SK-N-SH treated with all-trans-retinoic acid at 6 μM for 48 hours (cell line): ENCODE measurements around the gene ARID3B.

Experiments
- ARNTL ChIP-seq: fragments of 450-650 bp; formaldehyde crosslinking; IDR thresholded peaks from 2 replicates; pipeline ENCODE4 v1.5.0; 2020; ENCODE audit warnings: low read depth, mild to moderate bottlenecking, moderate library complexity, borderline replicate concordance
- BACH2 ChIP-seq: fragments of 250-450 bp; sonication (Bioruptor Pico); IDR thresholded peaks from 2 replicates; pipeline ENCODE4 v1.9.0; 2021; ENCODE audit warnings: mild to moderate bottlenecking, borderline replicate concordance
- CSRNP3 ChIP-seq: fragments of 250-450 bp; sonication (Bioruptor Pico); IDR thresholded peaks from 2 replicates; pipeline ENCODE4 v1.5.1; 2021; ENCODE audit warnings: mild to moderate bottlenecking, moderate library complexity
- ISL1 ChIP-seq: fragments of 250-450 bp; sonication (Bioruptor Pico); IDR thresholded peaks from 2 replicates; pipeline ENCODE4 v2.1.2; 2022; ENCODE audit warnings: mild to moderate bottlenecking, moderate library complexity
- OSR1 ChIP-seq: fragments of 250-450 bp; sonication (Bioruptor Pico); IDR thresholded peaks from 2 replicates; pipeline ENCODE4 v1.8.0; 2022; ENCODE audit warnings: moderate library complexity, mild to moderate bottlenecking, inconsistent platforms
- PATZ1 ChIP-seq: fragments of 250-450 bp; sonication (Bioruptor Pico); IDR thresholded peaks from 2 replicates; pipeline ENCODE4 v1.8.0; 2020; ENCODE audit warnings: mild to moderate bottlenecking, moderate library complexity, borderline replicate concordance
- POU6F1 ChIP-seq: fragments of 250-450 bp; sonication (Bioruptor Pico); IDR thresholded peaks from 2 replicates; pipeline ENCODE4 v1.8.0; 2021; ENCODE audit warnings: low read depth, mild to moderate bottlenecking, moderate library complexity, borderline replicate concordance
- PPARA ChIP-seq: fragments of 250-450 bp; sonication (Bioruptor Pico); IDR thresholded peaks from 2 replicates; pipeline ENCODE4 v1.5.0; 2020; ENCODE audit warnings: mild to moderate bottlenecking, borderline replicate concordance
- RARB ChIP-seq: fragments of 250-450 bp; sonication (Bioruptor Pico); IDR thresholded peaks from 2 replicates; pipeline ENCODE4 v1.8.0; 2021; ENCODE audit warnings: mild to moderate bottlenecking, moderate library complexity
- TOX ChIP-seq: fragments of 250-450 bp; sonication (Bioruptor Pico); IDR thresholded peaks from 2 replicates; pipeline ENCODE4 v1.8.0; 2021; ENCODE audit warnings: mild to moderate bottlenecking, moderate library complexity, borderline replicate concordance
- TSHZ2 ChIP-seq: fragments of 250-450 bp; sonication (Bioruptor Pico); IDR thresholded peaks from 2 replicates; pipeline ENCODE4 v1.5.0; 2020; ENCODE audit warnings: mild to moderate bottlenecking, moderate library complexity
- ZC3H10 ChIP-seq: fragments of 250-450 bp; sonication (Bioruptor Pico); IDR thresholded peaks from 2 replicates; pipeline ENCODE4 v1.5.1; 2021; ENCODE audit warnings: mild to moderate bottlenecking, moderate library complexity
- ZNF70 ChIP-seq: fragments of 450-650 bp; formaldehyde crosslinking; IDR thresholded peaks from 2 replicates; pipeline ENCODE4 v1.5.0; 2020; ENCODE audit warnings: mild to moderate bottlenecking, moderate library complexity

GRCh38 chr15:74618841-74619596 lies 78.0 kb downstream of the ARID3B start:
- TF ChIP-seq ISL1 (no peak), TOX (CRISPR knock-in tag) (no peak), POU6F1 (CRISPR knock-in tag) (no peak), OSR1 (CRISPR knock-in tag) (no peak), ZNF70 (no peak), ARNTL (CRISPR knock-in tag) (no peak), PATZ1 (no peak), RARB (CRISPR knock-in tag) (no peak), PPARA (no peak), ZC3H10 (CRISPR knock-in tag) (no peak), TSHZ2 (no peak), BACH2 (no peak), CSRNP3 (no peak)
